SK-N-SH (cell line): Measurements from ENCODE around the gene BUD23. TPM values are rescaled to one million over a fixed set of nuclear protein-coding genes. Genes with fewer than 3 reads are reported as not detected.
"Not testable (repeated sequence)": the region's sequence is repeated elsewhere in the genome, so short reads cannot be mapped to it uniquely, and the experiment has no call there.

Experiments used
- CTCF ChIA-PET: fragments of 300-600, 350-600 bp; formaldehyde crosslinking; extraction: SDS; loops from one replicate; lab custom pipeline; 2021; lab: Yijun Ruan, JAX
- POLR2A ChIA-PET: fragments of 350-600 bp; sonication (Branson Sonifier 250); formaldehyde crosslinking; extraction: SDS; loops from one replicate; lab custom pipeline; 2020; ENCODE audit warnings: antibody characterized with exemption, inconsistent platforms; lab: Yijun Ruan, JAX
- DNase-seq: peaks from one replicate; pipeline ENCODE4 v3.0.0; 2012
- H2AFZ ChIP-seq: fragments of 200-600 bp; sonication (generic); 2 replicates; pipeline ENCODE4 v1.8.1; 2016; ENCODE audit warnings: antibody characterized with exemption, mild to moderate bottlenecking, low read depth
- H3F3A ChIP-seq: fragments of 200-600 bp; sonication (generic); replicated peaks from 2 replicates; pipeline ENCODE3; 2016; ENCODE audit warnings: antibody characterized with exemption, mild to moderate bottlenecking; ENCODE audit not compliant: insufficient read depth
- H3K27ac ChIP-seq, 2 experiments: fragments of 200-500 bp in 1 of 2; fragments of 200-600 bp in 1 of 2; sonication (Bioruptor generic) in 1 of 2; sonication (generic), shearing (Covaris generic) in 1 of 2; 2 replicates each; pipeline versions ENCODE4 v1.5.1 to v1.6.1; 2014 to 2016; ENCODE audit warnings: low read depth in 2 of 2, inconsistent platforms in 1 of 2, low read length in 1 of 2, mild to moderate bottlenecking in 1 of 2, mixed read lengths in 1 of 2
- H3K27me3 ChIP-seq: fragments of 200-600 bp; sonication (generic), shearing (Covaris generic); 2 replicates; pipeline ENCODE4 v1.6.1; 2016; ENCODE audit warnings: mixed run types; ENCODE audit not compliant: insufficient read depth
- H3K36me3 ChIP-seq, 2 experiments: fragments of 200-500 bp in 1 of 2; fragments of 200-600 bp in 1 of 2; sonication (Bioruptor generic) in 1 of 2; sonication (generic) in 1 of 2; replicated peaks in 1 of 2; 2 replicates each; pipeline versions ENCODE3 to v1.5.1; 2014 to 2016; ENCODE audit warnings: low read length in 1 of 2, mild to moderate bottlenecking in 1 of 2; ENCODE audit not compliant: insufficient read depth in 2 of 2, control insufficient read depth in 1 of 2
- H3K4me1 ChIP-seq, 2 experiments: fragments of 200-500 bp in 1 of 2; fragments of 200-600 bp in 1 of 2; sonication (Bioruptor generic) in 1 of 2; sonication (generic), shearing (Covaris generic) in 1 of 2; 2 replicates each; pipeline versions ENCODE4 v1.5.1 to v1.6.1; 2014 to 2016; ENCODE audit warnings: low read depth in 1 of 2, low read length in 1 of 2, mixed run types in 1 of 2; ENCODE audit not compliant: insufficient read depth in 2 of 2, control insufficient read depth in 1 of 2
- H3K4me2 ChIP-seq: fragments of 200-600 bp; sonication (generic), shearing (Covaris generic); 2 replicates; pipeline ENCODE4 v1.6.1; 2017; ENCODE audit warnings: mixed run types
- H3K4me3 ChIP-seq, 2 experiments: fragments of 200-500 bp in 1 of 2; fragments of 200-600 bp in 1 of 2; sonication (Bioruptor generic) in 1 of 2; sonication (generic), shearing (Covaris generic) in 1 of 2; 2 replicates each; pipeline versions ENCODE4 v1.5.1 to v1.8.1; 2014 to 2016; ENCODE audit warnings: low read depth in 2 of 2, inconsistent platforms in 1 of 2, low read length in 1 of 2, mild to moderate bottlenecking in 1 of 2, mixed read lengths in 1 of 2, moderate library complexity in 1 of 2
- H3K79me2 ChIP-seq: fragments of 200-600 bp; sonication (generic); 2 replicates; pipeline ENCODE4 v1.8.1; 2017; ENCODE audit warnings: mild to moderate bottlenecking; ENCODE audit not compliant: insufficient read depth
- H3K9ac ChIP-seq: fragments of 200-600 bp; sonication (generic); 2 replicates; pipeline ENCODE4 v1.6.1; 2017; ENCODE audit warnings: mixed run types
- H3K9me2 ChIP-seq: fragments of 200-600 bp; sonication (generic); 2 replicates; pipeline ENCODE4 v1.6.1; 2017; ENCODE audit warnings: mixed run types
- H3K9me3 ChIP-seq: fragments of 200-600 bp; sonication (generic); 2 replicates; pipeline ENCODE4 v1.6.1; 2017; ENCODE audit warnings: mixed run types, mild to moderate bottlenecking, moderate library complexity
- H4K20me1 ChIP-seq: fragments of 200-600 bp; sonication (generic); 2 replicates; pipeline ENCODE4 v1.6.1; 2017; ENCODE audit warnings: mild to moderate bottlenecking, mixed run types; ENCODE audit not compliant: insufficient read depth
- CHD2 ChIP-seq: fragments of 150-350 bp; IDR thresholded peaks from 2 replicates; pipeline ENCODE4 v1.6.1; 2018; ENCODE audit warnings: low read length; ENCODE audit not compliant: partially characterized antibody
- GATA2 ChIP-seq: sonication (generic); formaldehyde crosslinking; IDR thresholded peaks from 2 replicates; pipeline ENCODE4 v1.5.0; 2020; ENCODE audit warnings: mild to moderate bottlenecking, missing genetic modification reagents
- NFIC ChIP-seq: IDR thresholded peaks from 2 replicates; pipeline ENCODE4 v1.4.0; 2012; ENCODE audit warnings: borderline replicate concordance
- POLR2AphosphoS5 ChIP-seq: IDR thresholded peaks from 2 replicates; pipeline ENCODE4 v1.6.1; 2012; ENCODE audit warnings: low read depth, low read length
- RXRA ChIP-seq: IDR thresholded peaks from 2 replicates; pipeline ENCODE4 v1.4.0; 2012; ENCODE audit warnings: low read depth, mild to moderate bottlenecking, borderline replicate concordance
- TCF12 ChIP-seq: IDR thresholded peaks from 2 replicates; pipeline ENCODE4 v1.4.0; 2012
- YY1 ChIP-seq: IDR thresholded peaks from 2 replicates; pipeline ENCODE4 v1.4.0; 2012; ENCODE audit warnings: low read depth, mild to moderate bottlenecking
- WGBS: methylation state at CpG from one replicate; pipeline ENCODE4 v1.1.6; 2017; ENCODE audit warnings: low lambda C conversion rate; 5-methylcytosine and 5-hydroxymethylcytosine counted together
- polyA plus RNA-seq, 3 experiments: library from polyadenylated mRNA; depleted of rRNA; stranded (reverse); fragments of >200 nt; gene quantifications; 2 replicates each; pipeline ENCODE4 v1.2.3, GENCODE V29; 2012
- TF ChIP-seq, protein P1 (sequence below): fragments of 150-350 bp; IDR thresholded peaks from 2 replicates; pipeline ENCODE4 v1.6.1; 2017; ENCODE audit warnings: antibody characterized with exemption, low read length, low read depth, borderline replicate concordance
- TF ChIP-seq, protein P2 (sequence below): IDR thresholded peaks from 2 replicates; pipeline ENCODE4 v1.4.0; 2012; ENCODE audit warnings: low read depth, borderline replicate concordance
- TF ChIP-seq, protein P3 (sequence below): IDR thresholded peaks from 2 replicates; pipeline ENCODE4; 2012
- TF ChIP-seq, protein P4 (sequence below): IDR thresholded peaks from 2 replicates; pipeline ENCODE4 v1.4.0; 2012; ENCODE audit warnings: low read depth
- TF ChIP-seq, protein P5 (sequence below): fragments of 150-350 bp; IDR thresholded peaks from 2 replicates; pipeline ENCODE4 v1.6.1; 2016; ENCODE audit warnings: mild to moderate bottlenecking, low read depth, low read length

Gene BUD23
- polyA plus RNA-seq, 1 of the 3 experiments (the other 2 are of a cell fraction): 206 TPM

DNA sequence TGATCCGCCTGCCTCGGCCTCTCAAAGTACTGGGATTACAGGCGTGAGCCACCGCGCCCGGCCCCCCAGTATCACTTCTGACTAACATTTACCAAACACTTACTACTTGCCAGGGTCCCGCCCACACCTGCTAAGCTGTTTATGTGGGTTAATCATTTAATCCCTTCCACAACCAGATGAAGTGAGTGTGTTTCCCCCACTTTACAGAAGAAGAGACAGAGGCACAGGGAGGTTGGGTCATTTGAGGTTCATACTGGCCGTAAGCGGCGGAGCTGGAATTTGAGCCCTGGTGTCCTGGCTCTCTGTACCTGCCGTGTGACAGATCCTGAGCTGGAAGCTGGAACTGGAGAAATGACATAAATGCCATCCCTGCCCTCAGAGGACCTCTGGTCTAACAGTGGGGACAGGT, 30.9 kb upstream of the BUD23 start (continued):
- no peak for TF ChIP-seq CHD2
- TF ChIP-seq TCF12: no peak
- TF ChIP-seq, protein P1, sequence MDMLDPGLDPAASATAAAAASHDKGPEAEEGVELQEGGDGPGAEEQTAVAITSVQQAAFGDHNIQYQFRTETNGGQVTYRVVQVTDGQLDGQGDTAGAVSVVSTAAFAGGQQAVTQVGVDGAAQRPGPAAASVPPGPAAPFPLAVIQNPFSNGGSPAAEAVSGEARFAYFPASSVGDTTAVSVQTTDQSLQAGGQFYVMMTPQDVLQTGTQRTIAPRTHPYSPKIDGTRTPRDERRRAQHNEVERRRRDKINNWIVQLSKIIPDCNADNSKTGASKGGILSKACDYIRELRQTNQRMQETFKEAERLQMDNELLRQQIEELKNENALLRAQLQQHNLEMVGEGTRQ: no peak
- no peak for TF ChIP-seq YY1
- TF ChIP-seq, all 33 proteins: peak for 0

DNA sequence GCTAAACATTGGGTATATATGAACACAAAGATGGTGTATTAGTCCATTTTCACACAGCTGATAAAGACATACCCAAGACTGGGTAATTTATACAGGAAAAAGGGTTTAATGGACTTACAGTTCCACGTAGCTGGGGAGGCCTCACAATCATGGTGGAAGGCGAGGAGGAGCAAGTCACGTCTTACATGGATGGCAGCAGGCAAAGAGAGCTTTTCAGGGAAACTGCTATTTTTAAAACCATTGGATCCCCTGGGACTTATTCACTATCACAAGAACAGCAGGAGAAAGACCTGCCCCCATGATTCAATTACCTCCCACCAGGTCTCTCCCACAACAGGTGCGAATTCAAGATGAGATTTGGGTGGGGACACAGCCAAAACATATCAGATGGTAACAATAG, 28.1 kb upstream of the BUD23 start:
- H4K20me1 ChIP-seq, H3K9me3 ChIP-seq, DNase-seq, H3K4me3 ChIP-seq, H2AFZ ChIP-seq, H3K9ac ChIP-seq, H3K36me3 ChIP-seq, H3K27ac ChIP-seq, H3K9me2 ChIP-seq, POLR2A ChIA-PET, H3K79me2 ChIP-seq, H3F3A ChIP-seq, H3K4me1 ChIP-seq, H3K4me2 ChIP-seq: not testable (repeated sequence)
- CTCF ChIA-PET: interaction anchor here (2.2 to 3.1 kb wide), 2 partner anchors 26 to 79 kb away, joined by 6 to 12 read pairs; no protein-coding TSS in a partner anchor
- 35% methylated on average over 4 of the region's 4 CpGs for WGBS
- H3K27me3 ChIP-seq: peaks cover 53% of the 10 kb centered on the region

DNA sequence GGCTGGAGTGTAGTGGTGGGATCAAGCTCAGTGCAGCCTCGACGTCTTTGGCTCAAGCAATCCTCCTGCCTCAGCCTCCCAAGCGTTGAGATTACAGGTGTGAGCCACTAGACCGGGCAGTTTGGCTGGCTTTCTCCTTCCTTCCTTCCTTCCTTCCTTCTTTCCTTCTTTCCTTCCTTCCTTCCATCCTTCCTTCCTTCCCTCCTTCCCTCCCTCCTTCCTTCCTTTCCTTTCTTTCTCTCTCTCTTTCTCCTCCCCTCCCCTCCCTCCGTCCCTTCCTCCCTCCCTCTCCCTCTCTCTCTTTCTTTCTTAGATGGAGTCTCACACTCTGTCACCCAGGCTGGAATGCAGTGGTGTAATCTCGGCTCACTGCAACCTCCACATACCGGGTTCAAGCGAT, 23.4 kb upstream of the BUD23 start:
- CTCF ChIA-PET: interaction anchor here (2.1 to 5.2 kb wide), 2 partner anchors 8 to 54 kb away, joined by 8 to 26 read pairs; partner anchors contain the start of gene VPS37D
- 39% methylated on average over 8 of the region's 8 CpGs for WGBS
- H3K4me2 ChIP-seq: no peak overlapping the region
- no peaks in the 10 kb centered on the region for H3F3A ChIP-seq
- no peak overlapping the region for H2AFZ ChIP-seq
- H3K36me3 ChIP-seq: no peaks in the 10 kb centered on the region
- TF ChIP-seq NFIC (no peak), GATA2 (no peak), CHD2 (no peak), TCF12 (no peak), RXRA (no peak), POLR2AphosphoS5 (no peak)
- TF ChIP-seq, protein P2, sequence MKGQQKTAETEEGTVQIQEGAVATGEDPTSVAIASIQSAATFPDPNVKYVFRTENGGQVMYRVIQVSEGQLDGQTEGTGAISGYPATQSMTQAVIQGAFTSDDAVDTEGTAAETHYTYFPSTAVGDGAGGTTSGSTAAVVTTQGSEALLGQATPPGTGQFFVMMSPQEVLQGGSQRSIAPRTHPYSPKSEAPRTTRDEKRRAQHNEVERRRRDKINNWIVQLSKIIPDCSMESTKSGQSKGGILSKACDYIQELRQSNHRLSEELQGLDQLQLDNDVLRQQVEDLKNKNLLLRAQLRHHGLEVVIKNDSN: no peak
- TF ChIP-seq, protein P3, sequence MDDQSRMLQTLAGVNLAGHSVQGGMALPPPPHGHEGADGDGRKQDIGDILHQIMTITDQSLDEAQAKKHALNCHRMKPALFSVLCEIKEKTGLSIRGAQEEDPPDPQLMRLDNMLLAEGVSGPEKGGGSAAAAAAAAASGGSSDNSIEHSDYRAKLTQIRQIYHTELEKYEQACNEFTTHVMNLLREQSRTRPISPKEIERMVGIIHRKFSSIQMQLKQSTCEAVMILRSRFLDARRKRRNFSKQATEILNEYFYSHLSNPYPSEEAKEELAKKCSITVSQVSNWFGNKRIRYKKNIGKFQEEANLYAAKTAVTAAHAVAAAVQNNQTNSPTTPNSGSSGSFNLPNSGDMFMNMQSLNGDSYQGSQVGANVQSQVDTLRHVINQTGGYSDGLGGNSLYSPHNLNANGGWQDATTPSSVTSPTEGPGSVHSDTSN: no peak
- TF ChIP-seq, protein P4, sequence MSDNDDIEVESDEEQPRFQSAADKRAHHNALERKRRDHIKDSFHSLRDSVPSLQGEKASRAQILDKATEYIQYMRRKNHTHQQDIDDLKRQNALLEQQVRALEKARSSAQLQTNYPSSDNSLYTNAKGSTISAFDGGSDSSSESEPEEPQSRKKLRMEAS: no peak
- TF ChIP-seq, protein P5, sequence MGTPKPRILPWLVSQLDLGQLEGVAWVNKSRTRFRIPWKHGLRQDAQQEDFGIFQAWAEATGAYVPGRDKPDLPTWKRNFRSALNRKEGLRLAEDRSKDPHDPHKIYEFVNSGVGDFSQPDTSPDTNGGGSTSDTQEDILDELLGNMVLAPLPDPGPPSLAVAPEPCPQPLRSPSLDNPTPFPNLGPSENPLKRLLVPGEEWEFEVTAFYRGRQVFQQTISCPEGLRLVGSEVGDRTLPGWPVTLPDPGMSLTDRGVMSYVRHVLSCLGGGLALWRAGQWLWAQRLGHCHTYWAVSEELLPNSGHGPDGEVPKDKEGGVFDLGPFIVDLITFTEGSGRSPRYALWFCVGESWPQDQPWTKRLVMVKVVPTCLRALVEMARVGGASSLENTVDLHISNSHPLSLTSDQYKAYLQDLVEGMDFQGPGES: no peak
- TF ChIP-seq, all 33 proteins: peak for 0
- Histone ChIP-seq H3K9me2 (no peaks in the 10 kb centered on the region), H3K9me3 (no peaks in the 10 kb centered on the region), H3K27me3 (peaks cover 37% of the 10 kb centered on the region; the same call in 1 of the 2 replicates), H4K20me1 (no peaks in the 10 kb centered on the region), H3K4me3 (no peak overlapping the region), H3K79me2 (no peaks in the 10 kb centered on the region), H3K9ac (no peak overlapping the region), H3K27ac (no peak overlapping the region), H3K4me1 (no peaks in the 10 kb centered on the region)
- DNase-seq: no peak
- POLR2A ChIA-PET: no interaction called here

DNA sequence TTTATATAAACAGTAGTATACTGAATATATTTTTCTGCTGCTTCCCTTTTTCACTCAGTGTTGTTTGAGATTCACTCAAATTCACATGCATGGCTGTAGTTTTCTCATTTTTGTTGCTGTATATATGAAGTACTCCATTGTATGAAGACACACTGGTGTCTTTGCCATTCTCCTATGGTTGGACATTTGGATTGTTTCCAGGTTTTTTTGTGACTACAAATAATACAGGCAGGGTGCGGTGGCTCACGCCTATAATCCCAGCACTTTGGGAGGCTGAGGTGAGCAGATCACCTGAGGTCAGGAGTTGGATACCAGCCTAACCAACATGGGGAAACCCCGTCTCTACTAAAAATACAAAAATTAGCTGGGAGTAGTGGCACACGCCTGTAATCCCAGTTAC, 22.8 kb upstream of the BUD23 start:
- DNase-seq, H3K4me2 ChIP-seq, H2AFZ ChIP-seq, H3K36me3 ChIP-seq, H3K4me1 ChIP-seq, H3K27ac ChIP-seq, H4K20me1 ChIP-seq, H3F3A ChIP-seq, H3K4me3 ChIP-seq, H3K9me3 ChIP-seq, H3K79me2 ChIP-seq, POLR2A ChIA-PET, H3K9ac ChIP-seq, H3K9me2 ChIP-seq: not testable (repeated sequence)
- CTCF ChIA-PET: interaction anchor here (1.6 to 5.2 kb wide), 2 partner anchors 32 to 54 kb away, joined by 4 to 26 read pairs; no protein-coding TSS in a partner anchor
- peaks cover 40% of the 10 kb centered on the region; the same call in 1 of the 2 replicates for H3K27me3 ChIP-seq
- 17% methylated on average over 4 of the region's 4 CpGs for WGBS
